ENCODE measurements around the gene TPSD1. TPM values are rescaled to one million over a fixed set of nuclear protein-coding genes. Genes with fewer than 3 reads are reported as not detected.

TPSD1 gene
- total and polyA plus RNA-seq, 2 experiments from 2014 or later = 0.17 TPM; not detected in 1

DNA sequence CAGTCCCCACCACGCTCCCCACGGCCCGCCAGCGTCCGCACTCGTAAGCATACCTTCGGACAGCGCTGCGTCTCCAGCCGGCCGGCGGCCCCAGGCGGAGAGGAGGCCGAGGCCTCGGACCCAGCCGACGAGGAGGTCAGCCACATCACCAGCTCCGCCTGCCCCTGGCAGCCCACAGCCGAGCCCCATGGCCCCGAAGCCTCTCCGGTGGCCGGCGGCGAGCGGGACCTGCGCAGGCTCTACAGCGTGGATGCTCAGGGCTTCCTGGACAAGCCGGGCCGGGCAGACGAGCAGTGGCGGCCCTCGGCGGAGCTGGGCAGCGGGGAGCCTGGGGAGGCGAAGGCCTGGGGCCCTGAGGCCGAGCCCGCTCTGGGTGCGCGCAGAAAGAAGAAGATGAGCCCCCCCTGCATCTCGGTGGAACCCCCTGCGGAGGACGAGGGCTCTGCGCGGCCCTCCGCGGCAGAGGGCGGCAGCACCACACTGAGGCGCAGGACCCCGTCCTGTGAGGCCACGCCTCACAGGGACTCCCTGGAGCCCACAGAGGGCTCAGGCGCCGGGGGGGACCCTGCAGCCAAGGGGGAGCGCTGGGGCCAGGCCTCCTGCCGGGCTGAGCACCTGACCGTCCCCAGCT lies 35.7 kb upstream of the TPSD1 start (continued):
- TF ChIP-seq, protein P1, sequence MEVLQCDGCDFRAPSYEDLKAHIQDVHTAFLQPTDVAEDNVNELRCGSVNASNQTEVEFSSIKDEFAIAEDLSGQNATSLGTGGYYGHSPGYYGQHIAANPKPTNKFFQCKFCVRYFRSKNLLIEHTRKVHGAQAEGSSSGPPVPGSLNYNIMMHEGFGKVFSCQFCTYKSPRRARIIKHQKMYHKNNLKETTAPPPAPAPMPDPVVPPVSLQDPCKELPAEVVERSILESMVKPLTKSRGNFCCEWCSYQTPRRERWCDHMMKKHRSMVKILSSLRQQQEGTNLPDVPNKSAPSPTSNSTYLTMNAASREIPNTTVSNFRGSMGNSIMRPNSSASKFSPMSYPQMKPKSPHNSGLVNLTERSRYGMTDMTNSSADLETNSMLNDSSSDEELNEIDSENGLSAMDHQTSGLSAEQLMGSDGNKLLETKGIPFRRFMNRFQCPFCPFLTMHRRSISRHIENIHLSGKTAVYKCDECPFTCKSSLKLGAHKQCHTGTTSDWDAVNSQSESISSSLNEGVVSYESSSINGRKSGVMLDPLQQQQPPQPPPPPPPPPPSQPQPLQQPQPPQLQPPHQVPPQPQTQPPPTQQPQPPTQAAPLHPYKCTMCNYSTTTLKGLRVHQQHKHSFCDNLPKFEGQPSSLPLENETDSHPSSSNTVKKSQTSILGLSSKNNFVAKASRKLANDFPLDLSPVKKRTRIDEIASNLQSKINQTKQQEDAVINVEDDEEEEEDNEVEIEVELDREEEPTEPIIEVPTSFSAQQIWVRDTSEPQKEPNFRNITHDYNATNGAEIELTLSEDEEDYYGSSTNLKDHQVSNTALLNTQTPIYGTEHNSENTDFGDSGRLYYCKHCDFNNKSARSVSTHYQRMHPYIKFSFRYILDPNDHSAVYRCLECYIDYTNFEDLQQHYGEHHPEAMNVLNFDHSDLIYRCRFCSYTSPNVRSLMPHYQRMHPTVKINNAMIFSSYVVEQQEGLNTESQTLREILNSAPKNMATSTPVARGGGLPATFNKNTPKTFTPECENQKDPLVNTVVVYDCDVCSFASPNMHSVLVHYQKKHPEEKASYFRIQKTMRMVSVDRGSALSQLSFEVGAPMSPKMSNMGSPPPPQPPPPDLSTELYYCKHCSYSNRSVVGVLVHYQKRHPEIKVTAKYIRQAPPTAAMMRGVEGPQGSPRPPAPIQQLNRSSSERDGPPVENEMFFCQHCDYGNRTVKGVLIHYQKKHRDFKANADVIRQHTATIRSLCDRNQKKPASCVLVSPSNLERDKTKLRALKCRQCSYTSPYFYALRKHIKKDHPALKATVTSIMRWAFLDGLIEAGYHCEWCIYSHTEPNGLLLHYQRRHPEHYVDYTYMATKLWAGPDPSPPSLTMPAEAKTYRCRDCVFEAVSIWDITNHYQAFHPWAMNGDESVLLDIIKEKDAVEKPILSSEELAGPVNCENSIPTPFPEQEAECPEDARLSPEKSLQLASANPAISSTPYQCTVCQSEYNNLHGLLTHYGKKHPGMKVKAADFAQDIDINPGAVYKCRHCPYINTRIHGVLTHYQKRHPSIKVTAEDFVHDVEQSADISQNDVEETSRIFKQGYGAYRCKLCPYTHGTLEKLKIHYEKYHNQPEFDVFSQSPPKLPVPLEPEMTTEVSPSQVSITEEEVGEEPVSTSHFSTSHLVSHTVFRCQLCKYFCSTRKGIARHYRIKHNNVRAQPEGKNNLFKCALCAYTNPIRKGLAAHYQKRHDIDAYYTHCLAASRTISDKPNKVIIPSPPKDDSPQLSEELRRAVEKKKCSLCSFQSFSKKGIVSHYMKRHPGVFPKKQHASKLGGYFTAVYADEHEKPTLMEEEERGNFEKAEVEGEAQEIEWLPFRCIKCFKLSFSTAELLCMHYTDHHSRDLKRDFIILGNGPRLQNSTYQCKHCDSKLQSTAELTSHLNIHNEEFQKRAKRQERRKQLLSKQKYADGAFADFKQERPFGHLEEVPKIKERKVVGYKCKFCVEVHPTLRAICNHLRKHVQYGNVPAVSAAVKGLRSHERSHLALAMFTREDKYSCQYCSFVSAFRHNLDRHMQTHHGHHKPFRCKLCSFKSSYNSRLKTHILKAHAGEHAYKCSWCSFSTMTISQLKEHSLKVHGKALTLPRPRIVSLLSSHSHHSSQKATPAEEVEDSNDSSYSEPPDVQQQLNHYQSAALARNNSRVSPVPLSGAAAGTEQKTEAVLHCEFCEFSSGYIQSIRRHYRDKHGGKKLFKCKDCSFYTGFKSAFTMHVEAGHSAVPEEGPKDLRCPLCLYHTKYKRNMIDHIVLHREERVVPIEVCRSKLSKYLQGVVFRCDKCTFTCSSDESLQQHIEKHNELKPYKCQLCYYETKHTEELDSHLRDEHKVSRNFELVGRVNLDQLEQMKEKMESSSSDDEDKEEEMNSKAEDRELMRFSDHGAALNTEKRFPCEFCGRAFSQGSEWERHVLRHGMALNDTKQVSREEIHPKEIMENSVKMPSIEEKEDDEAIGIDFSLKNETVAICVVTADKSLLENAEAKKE (CRISPR knock-in tag; IDR thresholded peaks at IDR 0.05) = no peak
- TF ChIP-seq, protein P2, sequence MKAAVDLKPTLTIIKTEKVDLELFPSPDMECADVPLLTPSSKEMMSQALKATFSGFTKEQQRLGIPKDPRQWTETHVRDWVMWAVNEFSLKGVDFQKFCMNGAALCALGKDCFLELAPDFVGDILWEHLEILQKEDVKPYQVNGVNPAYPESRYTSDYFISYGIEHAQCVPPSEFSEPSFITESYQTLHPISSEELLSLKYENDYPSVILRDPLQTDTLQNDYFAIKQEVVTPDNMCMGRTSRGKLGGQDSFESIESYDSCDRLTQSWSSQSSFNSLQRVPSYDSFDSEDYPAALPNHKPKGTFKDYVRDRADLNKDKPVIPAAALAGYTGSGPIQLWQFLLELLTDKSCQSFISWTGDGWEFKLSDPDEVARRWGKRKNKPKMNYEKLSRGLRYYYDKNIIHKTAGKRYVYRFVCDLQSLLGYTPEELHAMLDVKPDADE (IDR thresholded peaks at IDR 0.05) = no peak
- TF ChIP-seq, protein P3, sequence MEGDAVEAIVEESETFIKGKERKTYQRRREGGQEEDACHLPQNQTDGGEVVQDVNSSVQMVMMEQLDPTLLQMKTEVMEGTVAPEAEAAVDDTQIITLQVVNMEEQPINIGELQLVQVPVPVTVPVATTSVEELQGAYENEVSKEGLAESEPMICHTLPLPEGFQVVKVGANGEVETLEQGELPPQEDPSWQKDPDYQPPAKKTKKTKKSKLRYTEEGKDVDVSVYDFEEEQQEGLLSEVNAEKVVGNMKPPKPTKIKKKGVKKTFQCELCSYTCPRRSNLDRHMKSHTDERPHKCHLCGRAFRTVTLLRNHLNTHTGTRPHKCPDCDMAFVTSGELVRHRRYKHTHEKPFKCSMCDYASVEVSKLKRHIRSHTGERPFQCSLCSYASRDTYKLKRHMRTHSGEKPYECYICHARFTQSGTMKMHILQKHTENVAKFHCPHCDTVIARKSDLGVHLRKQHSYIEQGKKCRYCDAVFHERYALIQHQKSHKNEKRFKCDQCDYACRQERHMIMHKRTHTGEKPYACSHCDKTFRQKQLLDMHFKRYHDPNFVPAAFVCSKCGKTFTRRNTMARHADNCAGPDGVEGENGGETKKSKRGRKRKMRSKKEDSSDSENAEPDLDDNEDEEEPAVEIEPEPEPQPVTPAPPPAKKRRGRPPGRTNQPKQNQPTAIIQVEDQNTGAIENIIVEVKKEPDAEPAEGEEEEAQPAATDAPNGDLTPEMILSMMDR (conservative IDR thresholded peaks at IDR 0.05; ENCODE audit: low read depth in 2 of 2) = no peak
- no peak for TF ChIP-seq POLR2AphosphoS5 (IDR thresholded peaks at IDR 0.05; ENCODE audit: low read depth)
